Measurements from ENCODE around the gene POU2F2.

POU2F2 gene

DNA sequence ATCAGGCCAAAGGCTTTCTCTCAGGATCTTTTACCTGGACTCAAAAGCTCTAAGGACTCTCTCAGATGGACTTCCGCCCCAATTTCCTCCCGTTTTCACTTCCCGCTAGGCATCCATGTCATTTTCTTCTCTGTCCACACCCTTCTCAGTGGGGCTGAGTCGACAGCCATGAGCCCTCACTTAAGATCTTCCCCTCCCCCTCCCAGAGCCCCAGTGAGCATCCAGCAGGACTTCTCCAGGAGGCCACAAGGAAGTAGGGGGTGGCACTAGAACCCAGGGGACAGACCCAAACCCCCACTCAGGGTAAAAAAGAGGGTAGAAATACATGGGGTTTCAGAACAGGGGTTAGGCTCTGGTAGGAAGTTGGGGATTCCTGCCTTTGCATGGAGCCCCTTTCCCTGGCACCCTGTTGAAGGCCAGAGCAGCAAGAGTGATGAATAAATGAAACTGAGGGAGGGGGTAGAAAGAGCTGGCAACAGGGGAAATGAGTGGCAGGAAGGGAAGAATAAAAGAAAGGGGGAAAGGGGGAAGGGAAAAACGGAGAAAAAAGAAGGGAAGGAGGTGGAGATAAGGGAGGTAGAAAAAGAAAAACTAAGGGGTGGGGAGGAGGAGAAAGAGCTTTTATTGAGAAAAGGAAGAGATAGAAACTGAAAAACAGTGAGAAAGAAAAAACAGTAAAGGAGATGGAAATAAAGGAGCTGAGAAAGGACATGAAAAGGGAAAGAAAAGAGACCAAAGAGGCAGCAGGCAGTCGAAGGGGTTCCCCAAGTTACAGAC lies 42.9 kb upstream of the POU2F2 start:
- Histone ChIP-seq H3K27me3 (ENCODE audit: low read length) (peaks cover 3% of the 10 kb centered on the region; the same call in 1 of the 2 replicates), H3K9me2 (replicated peaks; ENCODE audit: insufficient read depth, low read length) (no peaks in the 10 kb centered on the region), H3K4me3 (ENCODE audit: insufficient read depth, low read length, poor library complexity, severe bottlenecking) (no peak overlapping the region), H3F3A (ENCODE audit: insufficient read depth) (0 out of 2 replicates have a peak, but pooled peaks cover 5% of the 10 kb centered on the region), H3K9me3 (ENCODE audit: insufficient read depth, low read length) (no peaks in the 10 kb centered on the region), H3K27ac (ENCODE audit: low read depth, low read length) (no peak overlapping the region), H3K9ac (ENCODE audit: low read length) (no peak overlapping the region), H3K36me3 (ENCODE audit: low read length) (no peaks in the 10 kb centered on the region), H3K4me2 (ENCODE audit: low read depth, low read length, poor library complexity, severe bottlenecking) (no peak overlapping the region), H2AFZ (ENCODE audit: low read depth, low read length, severe bottlenecking) (no peak overlapping the region), H3K79me2 (ENCODE audit: insufficient read depth, low read length) (no peaks in the 10 kb centered on the region), H4K20me1 (ENCODE audit: low read depth, low read length) (no peaks in the 10 kb centered on the region)
- no peak for TF ChIP-seq EZH2phosphoT487 (conservative IDR thresholded peaks at IDR 0.05; ENCODE audit: low read length)
- TF ChIP-seq, protein P1, sequence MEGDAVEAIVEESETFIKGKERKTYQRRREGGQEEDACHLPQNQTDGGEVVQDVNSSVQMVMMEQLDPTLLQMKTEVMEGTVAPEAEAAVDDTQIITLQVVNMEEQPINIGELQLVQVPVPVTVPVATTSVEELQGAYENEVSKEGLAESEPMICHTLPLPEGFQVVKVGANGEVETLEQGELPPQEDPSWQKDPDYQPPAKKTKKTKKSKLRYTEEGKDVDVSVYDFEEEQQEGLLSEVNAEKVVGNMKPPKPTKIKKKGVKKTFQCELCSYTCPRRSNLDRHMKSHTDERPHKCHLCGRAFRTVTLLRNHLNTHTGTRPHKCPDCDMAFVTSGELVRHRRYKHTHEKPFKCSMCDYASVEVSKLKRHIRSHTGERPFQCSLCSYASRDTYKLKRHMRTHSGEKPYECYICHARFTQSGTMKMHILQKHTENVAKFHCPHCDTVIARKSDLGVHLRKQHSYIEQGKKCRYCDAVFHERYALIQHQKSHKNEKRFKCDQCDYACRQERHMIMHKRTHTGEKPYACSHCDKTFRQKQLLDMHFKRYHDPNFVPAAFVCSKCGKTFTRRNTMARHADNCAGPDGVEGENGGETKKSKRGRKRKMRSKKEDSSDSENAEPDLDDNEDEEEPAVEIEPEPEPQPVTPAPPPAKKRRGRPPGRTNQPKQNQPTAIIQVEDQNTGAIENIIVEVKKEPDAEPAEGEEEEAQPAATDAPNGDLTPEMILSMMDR (IDR thresholded peaks at IDR 0.05; ENCODE audit: insufficient read depth, low read length, poor library complexity, severe bottlenecking), result no peak

DNA sequence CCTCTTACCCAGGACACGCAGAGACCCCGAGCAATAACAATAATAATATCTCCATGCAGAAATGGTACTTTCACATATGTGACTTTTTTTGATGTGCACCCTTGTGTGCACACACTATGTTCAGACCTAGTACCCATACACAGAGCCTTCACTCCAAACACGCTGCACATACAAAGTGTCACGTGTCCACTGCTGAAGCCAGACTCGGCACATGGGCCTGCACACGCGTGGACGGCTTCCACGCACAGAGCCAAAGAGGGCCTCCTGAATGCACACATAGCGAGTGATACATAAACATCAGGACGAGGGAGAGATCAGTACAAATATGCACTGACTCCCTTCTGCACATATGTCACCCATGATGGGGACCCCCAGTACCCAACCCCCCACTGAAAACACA lies 41.9 kb upstream of the POU2F2 start:
- peaks cover 3% of the 10 kb centered on the region; the same call in 1 of the 2 replicates for H3K27me3 ChIP-seq (ENCODE audit: low read length)
- no peaks in the 10 kb centered on the region for H3K79me2 ChIP-seq (ENCODE audit: insufficient read depth, low read length)

DNA sequence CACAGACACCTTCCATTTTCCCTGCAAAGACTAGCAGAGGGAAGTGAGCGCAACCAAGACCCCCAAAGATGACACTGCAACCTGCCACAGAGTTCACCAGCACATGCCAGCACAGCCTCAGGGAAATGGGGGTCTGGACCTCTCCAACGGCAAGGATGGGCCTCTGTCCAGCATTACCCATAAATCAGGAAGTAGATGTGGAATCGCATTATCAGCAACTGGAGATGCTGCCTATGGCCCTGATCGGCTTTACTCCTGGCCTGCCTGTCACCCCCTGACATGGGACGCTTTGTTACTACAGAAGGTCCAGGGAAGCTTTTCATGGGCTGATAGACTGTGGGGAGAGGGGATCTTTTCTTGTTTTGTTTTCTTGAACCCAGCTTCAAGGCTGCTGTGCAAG lies 41.4 kb upstream of the POU2F2 start:
- Histone ChIP-seq H3K9ac (ENCODE audit: low read length) (no peak overlapping the region), H3K79me2 (ENCODE audit: insufficient read depth, low read length) (no peaks in the 10 kb centered on the region), H4K20me1 (ENCODE audit: low read depth, low read length) (no peaks in the 10 kb centered on the region), H3K4me2 (ENCODE audit: low read depth, low read length, poor library complexity, severe bottlenecking) (no peak overlapping the region), H3K27ac (ENCODE audit: low read depth, low read length) (no peak overlapping the region), H3F3A (ENCODE audit: insufficient read depth) (0 out of 2 replicates have a peak, but pooled peaks cover 3% of the 10 kb centered on the region), H3K36me3 (ENCODE audit: low read length) (no peaks in the 10 kb centered on the region), H3K27me3 (ENCODE audit: low read length) (peaks cover 3% of the 10 kb centered on the region; the same call in 1 of the 2 replicates), H3K9me3 (ENCODE audit: insufficient read depth, low read length) (no peaks in the 10 kb centered on the region), H2AFZ (ENCODE audit: low read depth, low read length, severe bottlenecking) (no peak overlapping the region), H3K9me2 (replicated peaks; ENCODE audit: insufficient read depth, low read length) (no peaks in the 10 kb centered on the region), H3K4me3 (ENCODE audit: insufficient read depth, low read length, poor library complexity, severe bottlenecking) (no peak overlapping the region)
- TF ChIP-seq, protein P1 (IDR thresholded peaks at IDR 0.05; ENCODE audit: insufficient read depth, low read length, poor library complexity, severe bottlenecking), result no peak
- no peak for TF ChIP-seq EZH2phosphoT487 (conservative IDR thresholded peaks at IDR 0.05; ENCODE audit: low read length)

More for the DNA sequence above, 41.9 kb upstream of the POU2F2 start:
- H3K9me2 ChIP-seq (replicated peaks; ENCODE audit: insufficient read depth, low read length), result no peaks in the 10 kb centered on the region
- no peaks in the 10 kb centered on the region for H3K9me3 ChIP-seq (ENCODE audit: insufficient read depth, low read length)
- H3K4me2 ChIP-seq (ENCODE audit: low read depth, low read length, poor library complexity, severe bottlenecking), result no peak overlapping the region
- H4K20me1 ChIP-seq (ENCODE audit: low read depth, low read length), result no peaks in the 10 kb centered on the region
- no peak overlapping the region for H3K4me3 ChIP-seq (ENCODE audit: insufficient read depth, low read length, poor library complexity, severe bottlenecking)
- H2AFZ ChIP-seq (ENCODE audit: low read depth, low read length, severe bottlenecking), result no peak overlapping the region
- no peaks in the 10 kb centered on the region for H3K36me3 ChIP-seq (ENCODE audit: low read length)
- no peak for TF ChIP-seq EZH2phosphoT487 (conservative IDR thresholded peaks at IDR 0.05; ENCODE audit: low read length)
- TF ChIP-seq, protein P1 (IDR thresholded peaks at IDR 0.05; ENCODE audit: insufficient read depth, low read length, poor library complexity, severe bottlenecking), result no peak
- 0 out of 2 replicates have a peak, but pooled peaks cover 5% of the 10 kb centered on the region for H3F3A ChIP-seq (ENCODE audit: insufficient read depth)
- no peak overlapping the region for H3K9ac ChIP-seq (ENCODE audit: low read length)
- no peak overlapping the region for H3K27ac ChIP-seq (ENCODE audit: low read depth, low read length)
